Astrocyte (in vitro differentiated cells and primary cell): ENCODE data around the gene DDC.

Experiments
- EZH2 ChIP-seq: IDR thresholded peaks from 2 replicates; pipeline ENCODE4 v1.6.1; 2012; ENCODE audit warnings: mild to moderate bottlenecking, low read length, inconsistent platforms; ENCODE audit not compliant: insufficient read depth
- TF ChIP-seq, protein P1 (sequence below): IDR thresholded peaks from 2 replicates; pipeline ENCODE4 v1.5.1; 2011; ENCODE audit warnings: low read depth, mild to moderate bottlenecking, inconsistent platforms, low read length, moderate library complexity; ENCODE audit not compliant: insufficient read depth

DNA sequence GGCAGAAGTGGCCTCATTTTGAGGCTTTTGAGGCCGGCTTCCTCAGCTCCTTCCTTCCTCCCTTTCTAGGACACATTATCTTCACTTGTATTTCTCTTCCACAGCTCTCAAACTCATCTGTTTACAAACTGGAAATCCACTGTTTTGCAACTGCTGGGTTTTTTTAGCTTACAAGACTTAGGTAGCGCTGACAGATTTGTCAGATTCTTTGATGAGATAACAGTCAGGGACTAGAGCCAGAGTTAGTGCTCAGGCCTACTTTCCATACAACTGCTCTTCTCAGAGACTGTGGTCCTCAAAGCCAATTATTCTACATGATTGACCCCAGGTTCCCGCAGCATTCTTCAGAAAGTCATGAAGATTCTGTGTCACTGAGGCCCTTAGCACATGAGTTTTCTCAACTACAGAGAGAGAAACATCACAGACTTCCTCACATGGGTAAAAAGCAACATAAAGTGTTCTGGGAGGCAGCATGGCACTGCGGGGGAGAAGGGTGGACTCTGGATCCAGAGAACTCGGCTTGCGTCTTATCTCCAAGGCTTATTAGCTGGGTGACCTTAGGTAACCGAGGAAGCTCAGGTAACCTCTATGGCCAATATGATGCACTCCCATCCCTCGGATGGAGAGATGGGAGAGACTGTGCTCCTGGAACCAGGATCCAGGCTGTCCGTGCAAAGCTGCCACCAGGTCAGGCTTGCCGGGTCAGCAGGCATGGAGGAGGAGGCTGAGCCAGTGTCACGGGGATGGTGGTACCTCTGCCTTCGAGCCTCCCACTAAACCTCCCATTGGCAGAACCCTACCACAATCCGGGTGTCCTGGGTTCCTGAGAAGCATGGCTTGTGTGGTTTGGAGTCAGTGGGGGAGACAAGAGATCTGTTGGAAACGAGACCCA lies 10.5 kb downstream of the DDC start:
- TF ChIP-seq, protein P1, sequence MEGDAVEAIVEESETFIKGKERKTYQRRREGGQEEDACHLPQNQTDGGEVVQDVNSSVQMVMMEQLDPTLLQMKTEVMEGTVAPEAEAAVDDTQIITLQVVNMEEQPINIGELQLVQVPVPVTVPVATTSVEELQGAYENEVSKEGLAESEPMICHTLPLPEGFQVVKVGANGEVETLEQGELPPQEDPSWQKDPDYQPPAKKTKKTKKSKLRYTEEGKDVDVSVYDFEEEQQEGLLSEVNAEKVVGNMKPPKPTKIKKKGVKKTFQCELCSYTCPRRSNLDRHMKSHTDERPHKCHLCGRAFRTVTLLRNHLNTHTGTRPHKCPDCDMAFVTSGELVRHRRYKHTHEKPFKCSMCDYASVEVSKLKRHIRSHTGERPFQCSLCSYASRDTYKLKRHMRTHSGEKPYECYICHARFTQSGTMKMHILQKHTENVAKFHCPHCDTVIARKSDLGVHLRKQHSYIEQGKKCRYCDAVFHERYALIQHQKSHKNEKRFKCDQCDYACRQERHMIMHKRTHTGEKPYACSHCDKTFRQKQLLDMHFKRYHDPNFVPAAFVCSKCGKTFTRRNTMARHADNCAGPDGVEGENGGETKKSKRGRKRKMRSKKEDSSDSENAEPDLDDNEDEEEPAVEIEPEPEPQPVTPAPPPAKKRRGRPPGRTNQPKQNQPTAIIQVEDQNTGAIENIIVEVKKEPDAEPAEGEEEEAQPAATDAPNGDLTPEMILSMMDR = no peak
- TF ChIP-seq EZH2 = no peak
